ENCODE data around the gene E2F8. TPM values are rescaled to one million over a fixed set of nuclear protein-coding genes. Genes with fewer than 3 reads are reported as not detected.

Gene E2F8
- total RNA-seq, 1 experiment from 2014 or later: 18.4 TPM

DNA sequence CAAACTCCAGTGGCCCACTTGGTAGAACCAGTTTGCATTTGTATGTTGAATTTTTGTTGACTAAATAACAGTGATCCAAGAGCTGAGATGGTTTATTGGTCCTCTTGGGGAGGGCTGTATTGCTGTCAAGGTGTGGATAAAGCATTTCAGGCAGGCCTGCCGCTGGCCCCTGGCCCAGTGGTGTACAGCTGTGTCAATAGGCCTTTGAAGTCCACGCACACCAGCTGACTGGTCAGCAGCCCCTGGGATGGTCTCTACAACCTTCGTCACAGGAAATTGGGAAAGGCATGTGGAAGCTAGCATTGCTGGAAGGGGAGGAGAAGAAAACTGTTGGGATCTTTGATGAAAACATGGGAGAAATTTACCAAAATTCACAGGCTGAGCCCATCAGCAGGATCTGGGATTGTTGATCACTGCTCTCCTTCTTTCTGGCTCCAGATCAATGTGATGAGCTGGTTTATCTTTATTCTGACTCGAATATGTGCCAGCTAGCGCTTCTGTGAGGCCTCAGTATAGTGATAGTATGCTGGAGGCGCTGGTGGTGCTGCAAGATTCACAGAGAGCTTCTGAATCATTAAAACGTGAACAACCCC, 12.5 kb upstream of the E2F8 start:
- Histone ChIP-seq H3K4me1 (ENCODE audit: control insufficient read depth in 1 of 2, insufficient read depth in 2 of 2, low read length in 2 of 2) (no peaks in the 10 kb centered on the region), H3K27me3 (ENCODE audit: insufficient read depth, low read length) (no peaks in the 10 kb centered on the region), H3K9me2 (ENCODE audit: insufficient read depth) (no peaks in the 10 kb centered on the region), H3K27ac (ENCODE audit: low read depth, low read length) (no peak overlapping the region), H3K9ac (ENCODE audit: low read length) (no peak overlapping the region), H3K4me3 (replicated peaks in 1 of 2; ENCODE audit: low read depth in 1 of 2, low read length in 2 of 2) (no peak overlapping the region), H3K4me2 (ENCODE audit: low read length) (no peak overlapping the region), H2AFZ (ENCODE audit: low read depth, low read length, poor library complexity, severe bottlenecking) (no peak overlapping the region), H3K36me3 (ENCODE audit: control insufficient read depth in 1 of 2, insufficient read depth in 2 of 2, low read length in 2 of 2) (no peaks in the 10 kb centered on the region), H4K20me1 (ENCODE audit: insufficient read depth) (no peaks in the 10 kb centered on the region), H3K79me2 (ENCODE audit: insufficient read depth, low read length) (no peaks in the 10 kb centered on the region), H3K9me3 (ENCODE audit: control insufficient read depth in 1 of 2, insufficient read depth in 1 of 2, low read depth in 1 of 2, low read length in 2 of 2) (no peaks in the 10 kb centered on the region; a peak in 1 of 4 replicates)
- CTCF ChIA-PET: no interaction called here
- no peak for ATAC-seq
- RAD21 ChIA-PET (ENCODE audit: low non-redundant PET in 1 of 2, low total read pairs in 2 of 2, uncharacterized antibody in 2 of 2, unreplicated experiment in 2 of 2): no interaction called here
- DNase-seq (ENCODE audit: low read depth, low spot score): no peak
- POLR2A ChIA-PET: no interaction called here
- TF ChIP-seq ZNF274 (IDR thresholded peaks at IDR 0.05; ENCODE audit: low read depth, low read length) (no peak), CBX3 (IDR thresholded peaks at IDR 0.05; ENCODE audit: low read depth) (no peak), JUND (IDR thresholded peaks at IDR 0.05) (no peak), FOSL1 (IDR thresholded peaks at IDR 0.05; ENCODE audit: low read depth) (no peak), ZFX (IDR thresholded peaks at IDR 0.05) (no peak), POLR2A (IDR thresholded peaks at IDR 0.05; ENCODE audit: borderline replicate concordance, extremely low read depth, insufficient read depth, insufficient read length) (no peak), RAD21 (IDR thresholded peaks at IDR 0.05; ENCODE audit: low read depth) (no peak), YY1 (IDR thresholded peaks at IDR 0.05; ENCODE audit: extremely low read depth, insufficient replicate concordance, low read depth, low read length) (no peak), TCF7L2 (IDR thresholded peaks at IDR 0.05; ENCODE audit: borderline replicate concordance, extremely low read depth, insufficient read depth, insufficient read length) (no peak), POLR2AphosphoS5 (IDR thresholded peaks at IDR 0.05; ENCODE audit: low read depth, low read length) (no peak), CEBPB (IDR thresholded peaks at IDR 0.05; ENCODE audit: low read depth) (no peak), EGR1 (IDR thresholded peaks at IDR 0.05; ENCODE audit: low read depth) (no peak), ELF1 (IDR thresholded peaks at IDR 0.05; ENCODE audit: borderline replicate concordance, low read depth) (no peak), EZH2 (IDR thresholded peaks at IDR 0.05) (no peak), EZH2phosphoT487 (IDR thresholded peaks at IDR 0.05; ENCODE audit: borderline replicate concordance) (no peak)
- TF ChIP-seq, protein P1, sequence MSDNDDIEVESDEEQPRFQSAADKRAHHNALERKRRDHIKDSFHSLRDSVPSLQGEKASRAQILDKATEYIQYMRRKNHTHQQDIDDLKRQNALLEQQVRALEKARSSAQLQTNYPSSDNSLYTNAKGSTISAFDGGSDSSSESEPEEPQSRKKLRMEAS (IDR thresholded peaks at IDR 0.05): no peak
- TF ChIP-seq, protein P2, sequence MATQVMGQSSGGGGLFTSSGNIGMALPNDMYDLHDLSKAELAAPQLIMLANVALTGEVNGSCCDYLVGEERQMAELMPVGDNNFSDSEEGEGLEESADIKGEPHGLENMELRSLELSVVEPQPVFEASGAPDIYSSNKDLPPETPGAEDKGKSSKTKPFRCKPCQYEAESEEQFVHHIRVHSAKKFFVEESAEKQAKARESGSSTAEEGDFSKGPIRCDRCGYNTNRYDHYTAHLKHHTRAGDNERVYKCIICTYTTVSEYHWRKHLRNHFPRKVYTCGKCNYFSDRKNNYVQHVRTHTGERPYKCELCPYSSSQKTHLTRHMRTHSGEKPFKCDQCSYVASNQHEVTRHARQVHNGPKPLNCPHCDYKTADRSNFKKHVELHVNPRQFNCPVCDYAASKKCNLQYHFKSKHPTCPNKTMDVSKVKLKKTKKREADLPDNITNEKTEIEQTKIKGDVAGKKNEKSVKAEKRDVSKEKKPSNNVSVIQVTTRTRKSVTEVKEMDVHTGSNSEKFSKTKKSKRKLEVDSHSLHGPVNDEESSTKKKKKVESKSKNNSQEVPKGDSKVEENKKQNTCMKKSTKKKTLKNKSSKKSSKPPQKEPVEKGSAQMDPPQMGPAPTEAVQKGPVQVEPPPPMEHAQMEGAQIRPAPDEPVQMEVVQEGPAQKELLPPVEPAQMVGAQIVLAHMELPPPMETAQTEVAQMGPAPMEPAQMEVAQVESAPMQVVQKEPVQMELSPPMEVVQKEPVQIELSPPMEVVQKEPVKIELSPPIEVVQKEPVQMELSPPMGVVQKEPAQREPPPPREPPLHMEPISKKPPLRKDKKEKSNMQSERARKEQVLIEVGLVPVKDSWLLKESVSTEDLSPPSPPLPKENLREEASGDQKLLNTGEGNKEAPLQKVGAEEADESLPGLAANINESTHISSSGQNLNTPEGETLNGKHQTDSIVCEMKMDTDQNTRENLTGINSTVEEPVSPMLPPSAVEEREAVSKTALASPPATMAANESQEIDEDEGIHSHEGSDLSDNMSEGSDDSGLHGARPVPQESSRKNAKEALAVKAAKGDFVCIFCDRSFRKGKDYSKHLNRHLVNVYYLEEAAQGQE (IDR thresholded peaks at IDR 0.05; ENCODE audit: low read depth): no peak
- TF ChIP-seq, protein P3, sequence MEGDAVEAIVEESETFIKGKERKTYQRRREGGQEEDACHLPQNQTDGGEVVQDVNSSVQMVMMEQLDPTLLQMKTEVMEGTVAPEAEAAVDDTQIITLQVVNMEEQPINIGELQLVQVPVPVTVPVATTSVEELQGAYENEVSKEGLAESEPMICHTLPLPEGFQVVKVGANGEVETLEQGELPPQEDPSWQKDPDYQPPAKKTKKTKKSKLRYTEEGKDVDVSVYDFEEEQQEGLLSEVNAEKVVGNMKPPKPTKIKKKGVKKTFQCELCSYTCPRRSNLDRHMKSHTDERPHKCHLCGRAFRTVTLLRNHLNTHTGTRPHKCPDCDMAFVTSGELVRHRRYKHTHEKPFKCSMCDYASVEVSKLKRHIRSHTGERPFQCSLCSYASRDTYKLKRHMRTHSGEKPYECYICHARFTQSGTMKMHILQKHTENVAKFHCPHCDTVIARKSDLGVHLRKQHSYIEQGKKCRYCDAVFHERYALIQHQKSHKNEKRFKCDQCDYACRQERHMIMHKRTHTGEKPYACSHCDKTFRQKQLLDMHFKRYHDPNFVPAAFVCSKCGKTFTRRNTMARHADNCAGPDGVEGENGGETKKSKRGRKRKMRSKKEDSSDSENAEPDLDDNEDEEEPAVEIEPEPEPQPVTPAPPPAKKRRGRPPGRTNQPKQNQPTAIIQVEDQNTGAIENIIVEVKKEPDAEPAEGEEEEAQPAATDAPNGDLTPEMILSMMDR (IDR thresholded peaks at IDR 0.05 in 2 of 3, conservative IDR thresholded peaks at IDR 0.05 in 1 of 3; ENCODE audit: borderline replicate concordance in 1 of 3, insufficient read depth in 1 of 3, low read depth in 2 of 3, low read length in 2 of 3): no peak
- TF ChIP-seq, protein P4, sequence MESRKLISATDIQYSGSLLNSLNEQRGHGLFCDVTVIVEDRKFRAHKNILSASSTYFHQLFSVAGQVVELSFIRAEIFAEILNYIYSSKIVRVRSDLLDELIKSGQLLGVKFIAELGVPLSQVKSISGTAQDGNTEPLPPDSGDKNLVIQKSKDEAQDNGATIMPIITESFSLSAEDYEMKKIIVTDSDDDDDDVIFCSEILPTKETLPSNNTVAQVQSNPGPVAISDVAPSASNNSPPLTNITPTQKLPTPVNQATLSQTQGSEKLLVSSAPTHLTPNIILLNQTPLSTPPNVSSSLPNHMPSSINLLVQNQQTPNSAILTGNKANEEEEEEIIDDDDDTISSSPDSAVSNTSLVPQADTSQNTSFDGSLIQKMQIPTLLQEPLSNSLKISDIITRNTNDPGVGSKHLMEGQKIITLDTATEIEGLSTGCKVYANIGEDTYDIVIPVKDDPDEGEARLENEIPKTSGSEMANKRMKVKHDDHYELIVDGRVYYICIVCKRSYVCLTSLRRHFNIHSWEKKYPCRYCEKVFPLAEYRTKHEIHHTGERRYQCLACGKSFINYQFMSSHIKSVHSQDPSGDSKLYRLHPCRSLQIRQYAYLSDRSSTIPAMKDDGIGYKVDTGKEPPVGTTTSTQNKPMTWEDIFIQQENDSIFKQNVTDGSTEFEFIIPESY (IDR thresholded peaks at IDR 0.05; ENCODE audit: extremely low read depth, insufficient replicate concordance, low read length): no peak
- TF ChIP-seq, protein P5, sequence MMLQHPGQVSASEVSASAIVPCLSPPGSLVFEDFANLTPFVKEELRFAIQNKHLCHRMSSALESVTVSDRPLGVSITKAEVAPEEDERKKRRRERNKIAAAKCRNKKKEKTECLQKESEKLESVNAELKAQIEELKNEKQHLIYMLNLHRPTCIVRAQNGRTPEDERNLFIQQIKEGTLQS (IDR thresholded peaks at IDR 0.05): no peak
- no TSS peak for BruUV-seq (replicated peaks)
- intact Hi-C loops (cut with micrococcal nuclease): loop anchor here (10.0 kb wide), 1 partner anchor 492 kb away; no protein-coding TSS in a partner anchor

Data from HCT116 (cell line).